Measurements from ENCODE around the gene PRSS16. TPM values are rescaled to one million over a fixed set of nuclear protein-coding genes. Genes with fewer than 3 reads are reported as not detected.
A peak's percentile ranks its signal among the peaks of the same experiment; 100 is the strongest.

PRSS16 gene
- total RNA-seq, 1 donor from 2014 or later: 0.63 TPM

GRCh38 chr6:27288136-27289044 lies 40.9 kb downstream of the PRSS16 start:
- peaks cover 93% of the 10 kb centered on the region for H3K27me3 Mint-ChIP-seq (ENCODE audit: low read depth)
- H3K27ac Mint-ChIP-seq (ENCODE audit: unreplicated experiment): no peak overlapping the region
- TF ChIP-seq CTCF (conservative IDR thresholded peaks at IDR 0.05): no peak
- H3K4me3 Mint-ChIP-seq: peak overlapping the region; percentile 55
- peaks cover 11% of the 10 kb centered on the region for H3K36me3 Mint-ChIP-seq (ENCODE audit: low read depth)
- peaks cover 29% of the 10 kb centered on the region for H3K4me1 Mint-ChIP-seq
- H3K9me3 Mint-ChIP-seq: peaks cover 6% of the 10 kb centered on the region
- DNase-seq (ENCODE audit: low read depth, low spot score): no peak

- no peak for DNase-seq (ENCODE audit: low read depth, low spot score)
- no peak for TF ChIP-seq CTCF (conservative IDR thresholded peaks at IDR 0.05)
- H3K9me3 Mint-ChIP-seq: peaks cover 3% of the 10 kb centered on the region
- peak overlapping the region; percentile 78 for H3K4me3 Mint-ChIP-seq
- H3K27ac Mint-ChIP-seq (ENCODE audit: unreplicated experiment): no peak overlapping the region
- H3K27me3 Mint-ChIP-seq (ENCODE audit: low read depth): peaks cover 95% of the 10 kb centered on the region
- peaks cover 9% of the 10 kb centered on the region for H3K36me3 Mint-ChIP-seq (ENCODE audit: low read depth)
- H3K4me1 Mint-ChIP-seq: peaks cover 47% of the 10 kb centered on the region
Observed at GRCh38 chr6:27290065-27290849, 42.8 kb downstream of the PRSS16 start.

GRCh38 chr6:27290850-27291208 lies 43.3 kb downstream of the PRSS16 start:
- Mint-ChIP-seq H3K27ac (ENCODE audit: unreplicated experiment) (no peak overlapping the region), H3K36me3 (ENCODE audit: low read depth) (peaks cover 9% of the 10 kb centered on the region), H3K9me3 (peaks cover 3% of the 10 kb centered on the region), H3K4me3 (peak overlapping the region; percentile 78), H3K27me3 (ENCODE audit: low read depth) (peaks cover 95% of the 10 kb centered on the region), H3K4me1 (peaks cover 52% of the 10 kb centered on the region)
- no peak for DNase-seq (ENCODE audit: low read depth, low spot score)
- no peak for TF ChIP-seq CTCF (conservative IDR thresholded peaks at IDR 0.05)

- TF ChIP-seq CTCF (conservative IDR thresholded peaks at IDR 0.05): no peak
- Mint-ChIP-seq H3K27ac (ENCODE audit: unreplicated experiment) (no peak overlapping the region), H3K9me3 (no peaks in the 10 kb centered on the region), H3K4me1 (peaks cover 56% of the 10 kb centered on the region), H3K27me3 (ENCODE audit: low read depth) (peaks cover 94% of the 10 kb centered on the region), H3K36me3 (ENCODE audit: low read depth) (peaks cover 9% of the 10 kb centered on the region), H3K4me3 (peak overlapping the region; percentile 88)
- peak; percentile 55 for DNase-seq (ENCODE audit: low read depth, low spot score)
Observed at GRCh38 chr6:27293436-27294098, 46.1 kb downstream of the PRSS16 start.

GRCh38 chr6:27294409-27294808 lies 46.9 kb downstream of the PRSS16 start:
- Mint-ChIP-seq H3K9me3 (no peaks in the 10 kb centered on the region), H3K36me3 (ENCODE audit: low read depth) (peaks cover 9% of the 10 kb centered on the region), H3K4me3 (peak overlapping the region; percentile 91), H3K4me1 (peaks cover 54% of the 10 kb centered on the region), H3K27ac (ENCODE audit: unreplicated experiment) (no peak overlapping the region), H3K27me3 (ENCODE audit: low read depth) (peaks cover 94% of the 10 kb centered on the region)
- no peak for TF ChIP-seq CTCF (conservative IDR thresholded peaks at IDR 0.05)
- no peak for DNase-seq (ENCODE audit: low read depth, low spot score)

All from neural crest cell (in vitro differentiated cells).